ENCODE measurements around the gene VWA5B1. TPM values are rescaled to one million over a fixed set of nuclear protein-coding genes. Genes with fewer than 3 reads are reported as not detected.

VWA5B1 gene
- not detected for total RNA-seq

- TF ChIP-seq CTCF (IDR thresholded peaks at IDR 0.05; ENCODE audit: low read depth) = no peak
Measured at GRCh38 chr1:20290624-20291597, at the start of gene VWA5B1. Gene VWA5B1, plus strand, starts transcription at chr1:20290875. Its CDS starts 19,727 bp downstream, at chr1:20310602.

GRCh38 chr1:20242890-20243479 lies 47.7 kb upstream of the VWA5B1 start:
- TF ChIP-seq CTCF (IDR thresholded peaks at IDR 0.05; ENCODE audit: low read depth) = no peak

GRCh38 chr1:20248971-20249612 lies 41.6 kb upstream of the VWA5B1 start:
- TF ChIP-seq CTCF (IDR thresholded peaks at IDR 0.05; ENCODE audit: low read depth) = no peak

GRCh38 chr1:20250340-20250989 lies 40.2 kb upstream of the VWA5B1 start:
- no peak for TF ChIP-seq CTCF (IDR thresholded peaks at IDR 0.05; ENCODE audit: low read depth)

GRCh38 chr1:20252587-20252986 lies 38.1 kb upstream of the VWA5B1 start:
- no peak for TF ChIP-seq CTCF (IDR thresholded peaks at IDR 0.05; ENCODE audit: low read depth)

- TF ChIP-seq CTCF (IDR thresholded peaks at IDR 0.05; ENCODE audit: low read depth) = no peak
Measured at GRCh38 chr1:20255666-20256065, 35.0 kb upstream of the VWA5B1 start.
